ENCODE results near the gene CHSY1.
A peak's percentile ranks its signal among the peaks of the same experiment; 100 is the strongest.

Gene CHSY1

DNA sequence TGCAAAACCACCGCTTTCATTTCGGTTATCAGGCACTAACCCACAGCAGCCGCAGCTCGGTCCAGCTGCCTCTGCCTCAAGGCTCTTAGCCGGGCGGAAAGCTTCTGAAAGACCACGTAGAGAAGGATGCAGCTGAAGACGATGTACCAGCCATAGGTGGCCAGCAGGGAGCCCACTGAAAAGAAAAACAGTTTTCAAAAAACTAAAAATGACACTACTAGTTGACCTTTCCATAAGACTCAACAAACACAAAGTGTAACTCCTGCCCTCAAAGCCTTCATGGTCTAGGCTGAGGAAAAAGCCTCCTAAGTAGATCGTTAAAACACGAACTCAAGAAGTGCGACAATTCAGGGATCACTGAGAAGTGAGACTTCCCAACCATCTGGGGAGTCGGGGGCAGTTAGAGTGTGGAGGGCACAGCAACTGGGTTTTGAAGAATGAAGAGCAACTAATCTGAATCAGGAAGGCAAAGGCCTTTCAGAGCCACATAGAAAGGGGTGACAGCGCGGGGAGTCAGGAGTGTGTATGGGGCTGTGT lies 24.7 kb upstream of the CHSY1 start:
- TF ChIP-seq, protein P1, sequence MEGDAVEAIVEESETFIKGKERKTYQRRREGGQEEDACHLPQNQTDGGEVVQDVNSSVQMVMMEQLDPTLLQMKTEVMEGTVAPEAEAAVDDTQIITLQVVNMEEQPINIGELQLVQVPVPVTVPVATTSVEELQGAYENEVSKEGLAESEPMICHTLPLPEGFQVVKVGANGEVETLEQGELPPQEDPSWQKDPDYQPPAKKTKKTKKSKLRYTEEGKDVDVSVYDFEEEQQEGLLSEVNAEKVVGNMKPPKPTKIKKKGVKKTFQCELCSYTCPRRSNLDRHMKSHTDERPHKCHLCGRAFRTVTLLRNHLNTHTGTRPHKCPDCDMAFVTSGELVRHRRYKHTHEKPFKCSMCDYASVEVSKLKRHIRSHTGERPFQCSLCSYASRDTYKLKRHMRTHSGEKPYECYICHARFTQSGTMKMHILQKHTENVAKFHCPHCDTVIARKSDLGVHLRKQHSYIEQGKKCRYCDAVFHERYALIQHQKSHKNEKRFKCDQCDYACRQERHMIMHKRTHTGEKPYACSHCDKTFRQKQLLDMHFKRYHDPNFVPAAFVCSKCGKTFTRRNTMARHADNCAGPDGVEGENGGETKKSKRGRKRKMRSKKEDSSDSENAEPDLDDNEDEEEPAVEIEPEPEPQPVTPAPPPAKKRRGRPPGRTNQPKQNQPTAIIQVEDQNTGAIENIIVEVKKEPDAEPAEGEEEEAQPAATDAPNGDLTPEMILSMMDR (conservative IDR thresholded peaks at IDR 0.05; ENCODE audit: low read depth, low read length) = peak; percentile 59
- DNase-seq (ENCODE audit: low read depth) = peak; percentile 60
- H3K4me3 ChIP-seq (ENCODE audit: low read depth, low read length) = peak overlapping the region; percentile 89

DNA sequence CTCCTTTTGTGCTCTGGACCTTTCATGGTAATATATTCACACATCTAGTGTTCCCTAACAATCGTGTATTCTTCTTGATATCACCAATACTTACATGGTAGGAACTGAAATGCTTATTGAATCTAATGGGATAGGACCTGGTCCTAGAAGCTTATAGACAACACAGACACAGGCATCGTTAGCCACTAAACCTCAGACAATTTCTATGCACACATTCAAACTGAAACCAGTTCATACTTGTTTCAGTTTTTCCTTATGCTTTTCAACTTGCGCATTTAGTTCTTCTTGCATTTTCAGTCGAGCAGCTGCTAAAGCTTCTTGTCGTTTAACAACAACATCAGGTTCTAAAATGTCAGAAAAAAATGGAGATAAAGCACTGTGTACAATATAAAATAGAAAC lies 23.2 kb upstream of the CHSY1 start:
- DNase-seq (ENCODE audit: low read depth) = no peak
- no peak overlapping the region for H3K4me3 ChIP-seq (ENCODE audit: low read depth, low read length)
- TF ChIP-seq, protein P1 (conservative IDR thresholded peaks at IDR 0.05; ENCODE audit: low read depth, low read length) = no peak

DNA sequence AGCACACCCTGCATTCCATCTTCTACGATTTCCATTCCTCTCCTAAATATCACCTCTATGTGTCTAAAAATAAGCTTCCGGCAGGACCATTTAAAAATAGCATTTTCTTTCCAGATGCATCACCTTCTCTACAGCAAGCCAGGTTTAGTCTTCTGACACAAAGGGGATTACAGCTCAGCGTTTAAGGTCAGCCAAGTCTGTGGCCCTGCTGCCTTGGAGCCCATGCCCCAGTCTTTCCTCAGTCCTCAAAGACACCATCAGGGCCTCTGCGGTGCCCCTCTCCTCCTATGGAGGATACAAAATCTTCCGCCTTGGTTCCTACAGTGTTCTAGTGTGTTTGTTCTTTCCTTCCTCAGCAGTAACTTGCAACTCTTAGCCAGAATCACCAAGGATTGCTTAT lies 21.7 kb upstream of the CHSY1 start:
- no peak for DNase-seq (ENCODE audit: low read depth)
- H3K4me3 ChIP-seq (ENCODE audit: low read depth, low read length) = no peak overlapping the region
- TF ChIP-seq, protein P1 (conservative IDR thresholded peaks at IDR 0.05; ENCODE audit: low read depth, low read length) = no peak

DNA sequence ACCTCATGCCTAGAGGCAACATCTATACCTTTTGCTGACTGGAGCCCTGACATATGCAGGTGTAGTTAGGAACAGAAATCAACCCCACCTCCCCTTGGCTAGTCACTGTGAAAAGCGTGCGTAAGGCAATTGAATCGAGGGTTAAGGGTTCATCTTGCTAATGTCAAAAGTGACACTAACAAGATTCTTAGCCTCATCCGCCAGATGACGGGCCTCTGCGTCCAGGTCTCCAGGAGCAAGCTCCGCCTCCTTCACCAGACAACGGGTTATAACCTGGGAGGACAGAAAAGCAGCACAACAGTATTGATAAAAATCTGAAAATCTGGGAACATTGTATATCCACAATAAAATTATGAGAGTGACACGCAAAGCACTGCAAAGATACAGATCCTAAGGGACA lies 20.7 kb upstream of the CHSY1 start:
- DNase-seq (ENCODE audit: low read depth) = no peak
- H3K4me3 ChIP-seq (ENCODE audit: low read depth, low read length) = no peak overlapping the region
- TF ChIP-seq, protein P1 (conservative IDR thresholded peaks at IDR 0.05; ENCODE audit: low read depth, low read length) = no peak

DNA sequence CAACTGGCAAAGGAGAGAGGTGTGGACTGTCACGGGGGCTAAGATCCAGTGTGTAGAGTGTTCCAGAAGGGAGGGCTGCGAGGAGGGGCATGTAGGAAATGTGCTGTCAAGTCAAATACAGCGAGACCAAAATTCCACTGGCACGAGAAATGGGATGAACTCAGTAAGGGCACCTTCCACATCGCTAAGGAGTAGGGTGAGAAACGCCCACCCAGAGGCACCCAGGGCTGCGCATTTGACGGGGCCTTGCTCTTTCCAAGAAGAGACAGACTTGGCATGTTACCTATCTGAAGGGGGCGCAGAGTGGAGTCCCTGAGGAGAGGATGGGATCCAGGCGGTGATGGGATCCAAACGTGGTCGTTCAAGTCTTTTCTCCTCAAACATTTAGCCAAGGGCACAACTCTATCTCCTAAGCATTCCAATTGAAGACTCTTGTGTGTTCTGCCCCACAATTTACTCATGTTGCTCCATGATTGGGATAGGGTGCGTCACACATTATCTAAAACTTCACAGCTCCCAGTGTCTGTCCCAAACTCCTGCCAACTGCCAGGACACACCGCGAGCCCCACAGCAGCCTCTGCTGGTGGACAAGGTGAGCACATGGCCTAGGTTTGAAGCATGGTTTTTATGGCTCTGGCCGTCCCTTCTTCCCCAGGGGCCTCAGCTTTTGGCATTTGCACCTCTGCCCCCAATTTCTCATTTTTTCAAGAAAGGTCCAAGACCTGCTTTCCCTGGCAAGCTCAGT lies 17.8 kb upstream of the CHSY1 start:
- DNase-seq (ENCODE audit: low read depth) = peak; percentile 29
- TF ChIP-seq, protein P1 (conservative IDR thresholded peaks at IDR 0.05; ENCODE audit: low read depth, low read length) = peak; percentile 56
- H3K4me3 ChIP-seq (ENCODE audit: low read depth, low read length) = no peak overlapping the region

DNA sequence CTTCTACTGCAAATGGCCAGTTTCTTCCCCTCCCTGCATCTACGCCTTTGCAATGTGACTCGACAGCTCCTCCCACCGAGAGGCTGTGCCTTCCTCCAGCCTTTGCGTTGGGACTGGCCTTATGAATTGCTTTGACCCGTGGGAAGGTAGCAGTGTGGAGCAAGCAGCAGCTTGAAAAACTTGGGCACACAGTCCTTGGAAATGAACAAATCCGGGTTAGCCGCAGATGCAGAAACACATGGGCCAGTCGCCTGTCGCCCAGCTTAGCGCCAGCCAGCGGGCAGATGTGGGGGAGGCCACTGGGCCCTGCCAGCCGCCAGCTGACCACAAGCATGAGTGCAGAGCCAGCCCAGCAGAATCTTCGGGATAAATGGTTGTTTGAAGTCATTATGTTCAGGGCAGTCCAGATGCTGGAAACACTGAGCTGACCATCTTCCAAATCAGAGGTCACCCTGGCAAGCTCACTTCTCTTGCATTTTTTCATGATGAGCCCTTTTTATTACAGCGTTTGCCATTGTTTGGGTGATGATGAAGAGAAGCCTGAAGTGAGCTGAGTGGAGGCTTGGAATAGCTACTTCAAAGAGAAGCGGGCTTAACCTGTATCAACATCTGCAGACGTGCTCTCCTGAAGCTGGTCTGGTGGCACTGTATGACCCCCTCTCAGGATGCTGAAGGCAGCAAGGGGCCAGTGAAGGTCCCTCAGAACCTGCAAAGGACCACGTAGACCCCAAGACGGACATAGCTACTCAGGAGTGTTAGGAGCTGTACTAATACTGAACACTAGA lies 15.7 kb upstream of the CHSY1 start:
- TF ChIP-seq, protein P1 (conservative IDR thresholded peaks at IDR 0.05; ENCODE audit: low read depth, low read length) = no peak
- H3K4me3 ChIP-seq (ENCODE audit: low read depth, low read length) = no peak overlapping the region
- DNase-seq (ENCODE audit: low read depth) = peak; percentile 55
